Measurements from ENCODE around the gene PRKCB. TPM values are rescaled to one million over a fixed set of nuclear protein-coding genes. Genes with fewer than 3 reads are reported as not detected.

Gene PRKCB
- total RNA-seq, 1 donor from 2014 or later, result 1.0 TPM

GRCh38 chr16:24045641-24046040, 209.9 kb downstream of the PRKCB start:
- no peaks in the 10 kb centered on the region for H3K27me3 ChIP-seq (ENCODE audit: control insufficient read depth in 3 of 3, insufficient read depth in 3 of 3, low read length in 3 of 3)
- no peak overlapping the region for H3K9ac ChIP-seq (ENCODE audit: low read depth in 1 of 3, low read length in 3 of 3)
- no peak overlapping the region for H3K27ac ChIP-seq (ENCODE audit: low read depth, low read length)
- H3K4me3 ChIP-seq (ENCODE audit: low read length in 3 of 3), result no peak overlapping the region
- H3K36me3 ChIP-seq (ENCODE audit: control insufficient read depth in 3 of 3, insufficient read depth in 3 of 3, low read length in 3 of 3), result no peaks in the 10 kb centered on the region
- H3K9me3 ChIP-seq (ENCODE audit: control insufficient read depth in 3 of 3, low read length in 3 of 3), result no peaks in the 10 kb centered on the region
- no peaks in the 10 kb centered on the region for H3K4me1 ChIP-seq (ENCODE audit: control insufficient read depth in 3 of 3, insufficient read depth in 3 of 3, low read length in 3 of 3)

GRCh38 chr16:24046442-24046841, 210.7 kb downstream of the PRKCB start:
- Histone ChIP-seq H3K36me3 (ENCODE audit: control insufficient read depth in 3 of 3, insufficient read depth in 3 of 3, low read length in 3 of 3) (no peaks in the 10 kb centered on the region), H3K27me3 (ENCODE audit: control insufficient read depth in 3 of 3, insufficient read depth in 3 of 3, low read length in 3 of 3) (peaks cover 0 to 5% (median 0%) of the 10 kb centered on the region in 3 donors), H3K27ac (ENCODE audit: low read depth, low read length) (no peak overlapping the region), H3K9ac (ENCODE audit: low read depth in 1 of 3, low read length in 3 of 3) (no peak overlapping the region), H3K9me3 (ENCODE audit: control insufficient read depth in 3 of 3, low read length in 3 of 3) (no peaks in the 10 kb centered on the region), H3K4me1 (ENCODE audit: control insufficient read depth in 3 of 3, insufficient read depth in 3 of 3, low read length in 3 of 3) (no peaks in the 10 kb centered on the region), H3K4me3 (ENCODE audit: low read length in 3 of 3) (no peak overlapping the region)

- Histone ChIP-seq H3K4me1 (ENCODE audit: control insufficient read depth in 3 of 3, insufficient read depth in 3 of 3, low read length in 3 of 3) (no peaks in the 10 kb centered on the region), H3K27me3 (ENCODE audit: control insufficient read depth in 3 of 3, insufficient read depth in 3 of 3, low read length in 3 of 3) (peaks cover 0 to 5% (median 0%) of the 10 kb centered on the region in 3 donors), H3K27ac (ENCODE audit: low read depth, low read length) (no peak overlapping the region), H3K4me3 (ENCODE audit: low read length in 3 of 3) (no peak overlapping the region), H3K9me3 (ENCODE audit: control insufficient read depth in 3 of 3, low read length in 3 of 3) (no peaks in the 10 kb centered on the region), H3K9ac (ENCODE audit: low read depth in 1 of 3, low read length in 3 of 3) (no peak overlapping the region), H3K36me3 (ENCODE audit: control insufficient read depth in 3 of 3, insufficient read depth in 3 of 3, low read length in 3 of 3) (no peaks in the 10 kb centered on the region)
Observed at GRCh38 chr16:24049113-24049512, 213.3 kb downstream of the PRKCB start.

DNA sequence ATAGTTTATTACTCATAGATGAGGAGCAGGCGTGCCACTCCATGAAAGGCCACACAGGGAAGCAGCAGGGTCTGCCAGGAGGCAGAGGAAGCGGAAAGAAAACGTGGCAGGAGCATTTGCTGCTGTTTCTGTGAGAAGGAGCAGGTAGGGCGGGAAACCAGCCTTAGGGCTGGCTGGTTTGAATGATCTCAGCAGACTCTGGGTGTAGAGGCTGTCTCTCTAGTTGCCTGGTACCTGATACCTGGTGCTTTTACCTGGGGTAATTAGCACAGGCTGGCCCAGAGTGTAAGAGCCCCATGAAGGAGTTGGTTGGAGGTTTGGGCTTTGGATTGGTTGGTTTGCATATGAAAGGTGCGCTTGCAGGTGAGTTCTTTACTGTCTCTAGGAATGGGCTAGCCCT, 215.3 kb downstream of the PRKCB start:
- H3K36me3 ChIP-seq (ENCODE audit: control insufficient read depth in 3 of 3, insufficient read depth in 3 of 3, low read length in 3 of 3), result no peaks in the 10 kb centered on the region
- no peak overlapping the region for H3K27ac ChIP-seq (ENCODE audit: low read depth, low read length)
- no peaks in the 10 kb centered on the region for H3K4me1 ChIP-seq (ENCODE audit: control insufficient read depth in 3 of 3, insufficient read depth in 3 of 3, low read length in 3 of 3)
- no peak overlapping the region for H3K4me3 ChIP-seq (ENCODE audit: low read length in 3 of 3)
- peaks cover 0 to 18% (median 0%) of the 10 kb centered on the region in 3 donors for H3K27me3 ChIP-seq (ENCODE audit: control insufficient read depth in 3 of 3, insufficient read depth in 3 of 3, low read length in 3 of 3)
- no peak overlapping the region for H3K9ac ChIP-seq (ENCODE audit: low read depth in 1 of 3, low read length in 3 of 3)
- no peaks in the 10 kb centered on the region for H3K9me3 ChIP-seq (ENCODE audit: control insufficient read depth in 3 of 3, low read length in 3 of 3)

DNA sequence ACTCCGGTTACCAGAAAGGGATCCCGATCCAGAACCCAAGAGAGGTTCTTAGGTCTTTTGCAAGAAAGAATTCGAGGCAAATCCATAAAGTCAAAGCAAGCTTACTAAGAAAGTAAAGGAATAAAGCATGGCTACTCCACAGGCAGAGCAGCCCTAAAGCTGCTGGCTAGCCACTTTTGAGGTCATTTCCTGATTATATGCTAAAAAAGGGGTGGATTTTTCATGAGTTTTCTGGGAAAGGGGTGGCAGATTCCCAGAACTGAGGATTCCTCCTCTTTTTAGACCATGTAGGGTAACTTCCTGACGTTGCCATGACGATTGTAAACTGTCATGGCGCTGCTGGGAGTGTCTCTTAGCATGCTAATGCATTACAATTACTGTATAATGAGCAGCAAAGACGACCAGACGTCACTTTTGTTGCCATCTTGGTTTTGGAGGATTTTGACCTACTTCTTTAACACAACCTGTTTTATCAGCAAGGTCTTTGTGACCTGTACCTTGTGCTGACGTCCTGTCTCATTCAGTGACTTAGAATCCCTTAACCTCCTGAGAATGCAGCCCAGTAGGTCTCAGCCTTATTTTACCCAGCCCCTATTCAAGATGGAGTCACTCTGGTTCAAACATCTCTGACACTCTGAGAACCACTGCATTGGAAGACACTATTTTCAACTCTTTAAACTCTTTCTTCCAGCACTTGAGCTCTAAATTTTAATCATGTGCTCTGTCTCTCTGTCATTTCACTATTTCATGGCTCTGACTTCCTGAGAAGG, 216.7 kb downstream of the PRKCB start:
- H3K36me3 ChIP-seq (ENCODE audit: control insufficient read depth in 3 of 3, insufficient read depth in 3 of 3, low read length in 3 of 3), result no peaks in the 10 kb centered on the region
- H3K4me3 ChIP-seq (ENCODE audit: low read length in 3 of 3), result no peak overlapping the region
- H3K9me3 ChIP-seq (ENCODE audit: control insufficient read depth in 3 of 3, low read length in 3 of 3), result no peaks in the 10 kb centered on the region
- H3K27me3 ChIP-seq (ENCODE audit: control insufficient read depth in 3 of 3, insufficient read depth in 3 of 3, low read length in 3 of 3), result peaks cover 0 to 18% (median 3%) of the 10 kb centered on the region in 3 donors
- H3K4me1 ChIP-seq (ENCODE audit: control insufficient read depth in 3 of 3, insufficient read depth in 3 of 3, low read length in 3 of 3), result no peaks in the 10 kb centered on the region
- no peak overlapping the region for H3K9ac ChIP-seq (ENCODE audit: low read depth in 1 of 3, low read length in 3 of 3)
- H3K27ac ChIP-seq (ENCODE audit: low read depth, low read length), result no peak overlapping the region

- Histone ChIP-seq H3K36me3 (ENCODE audit: control insufficient read depth in 3 of 3, insufficient read depth in 3 of 3, low read length in 3 of 3) (no peaks in the 10 kb centered on the region), H3K27ac (ENCODE audit: low read depth, low read length) (no peak overlapping the region), H3K4me3 (ENCODE audit: low read length in 3 of 3) (no peak overlapping the region), H3K4me1 (ENCODE audit: control insufficient read depth in 3 of 3, insufficient read depth in 3 of 3, low read length in 3 of 3) (no peaks in the 10 kb centered on the region), H3K27me3 (ENCODE audit: control insufficient read depth in 3 of 3, insufficient read depth in 3 of 3, low read length in 3 of 3) (peaks cover 0 to 18% (median 3%) of the 10 kb centered on the region in 3 donors), H3K9ac (ENCODE audit: low read depth in 1 of 3, low read length in 3 of 3) (no peak overlapping the region), H3K9me3 (ENCODE audit: control insufficient read depth in 3 of 3, low read length in 3 of 3) (no peaks in the 10 kb centered on the region)
Observed at GRCh38 chr16:24053099-24053946, 217.5 kb downstream of the PRKCB start.

- Histone ChIP-seq H3K27me3 (ENCODE audit: control insufficient read depth in 3 of 3, insufficient read depth in 3 of 3, low read length in 3 of 3) (peaks cover 0 to 18% (median 3%) of the 10 kb centered on the region in 3 donors), H3K4me3 (ENCODE audit: low read length in 3 of 3) (no peak overlapping the region), H3K9ac (ENCODE audit: low read depth in 1 of 3, low read length in 3 of 3) (no peak overlapping the region), H3K4me1 (ENCODE audit: control insufficient read depth in 3 of 3, insufficient read depth in 3 of 3, low read length in 3 of 3) (no peaks in the 10 kb centered on the region), H3K27ac (ENCODE audit: low read depth, low read length) (no peak overlapping the region), H3K36me3 (ENCODE audit: control insufficient read depth in 3 of 3, insufficient read depth in 3 of 3, low read length in 3 of 3) (no peaks in the 10 kb centered on the region), H3K9me3 (ENCODE audit: control insufficient read depth in 3 of 3, low read length in 3 of 3) (no peaks in the 10 kb centered on the region)
Observed at GRCh38 chr16:24054741-24055491, 219.1 kb downstream of the PRKCB start.

DNA sequence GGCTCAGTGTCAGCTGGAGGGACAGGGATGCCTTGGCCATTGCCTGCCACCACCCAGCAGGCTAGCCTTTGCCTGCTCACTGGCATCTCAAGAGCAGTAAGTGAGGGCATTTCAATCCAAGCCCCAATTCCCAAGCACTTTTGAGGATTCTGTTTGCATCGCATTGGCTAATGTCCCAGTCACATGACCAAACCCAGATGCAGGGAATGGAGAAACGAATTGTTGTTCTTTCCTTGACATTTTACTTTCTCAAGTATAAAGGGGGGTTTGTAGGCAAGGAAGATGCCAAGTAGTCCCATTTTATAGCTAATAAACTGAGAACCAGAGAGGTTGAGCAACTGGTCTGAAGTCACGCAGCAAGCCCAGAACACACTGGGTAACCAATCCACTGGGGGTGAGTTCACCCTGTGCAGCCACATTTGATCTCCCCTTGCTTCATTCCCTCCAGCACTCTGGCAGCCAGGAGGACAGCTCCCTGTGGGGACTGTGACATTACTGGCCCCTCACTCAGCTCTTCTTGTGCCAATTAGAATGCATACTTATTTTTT, 226.6 kb downstream of the PRKCB start:
- no peak overlapping the region for H3K4me3 ChIP-seq (ENCODE audit: low read length in 3 of 3)
- H3K9me3 ChIP-seq (ENCODE audit: control insufficient read depth in 3 of 3, low read length in 3 of 3), result peaks cover 0 to 4% (median 0%) of the 10 kb centered on the region in 3 donors
- no peak overlapping the region for H3K27ac ChIP-seq (ENCODE audit: low read depth, low read length)
- peaks cover 0 to 2% (median 0%) of the 10 kb centered on the region in 3 donors for H3K27me3 ChIP-seq (ENCODE audit: control insufficient read depth in 3 of 3, insufficient read depth in 3 of 3, low read length in 3 of 3)
- no peaks in the 10 kb centered on the region for H3K36me3 ChIP-seq (ENCODE audit: control insufficient read depth in 3 of 3, insufficient read depth in 3 of 3, low read length in 3 of 3)
- no peak overlapping the region for H3K9ac ChIP-seq (ENCODE audit: low read depth in 1 of 3, low read length in 3 of 3)
- H3K4me1 ChIP-seq (ENCODE audit: control insufficient read depth in 3 of 3, insufficient read depth in 3 of 3, low read length in 3 of 3), result no peaks in the 10 kb centered on the region

GRCh38 chr16:24069036-24069590, 233.3 kb downstream of the PRKCB start:
- no peaks in the 10 kb centered on the region for H3K36me3 ChIP-seq (ENCODE audit: control insufficient read depth in 3 of 3, insufficient read depth in 3 of 3, low read length in 3 of 3)
- H3K27me3 ChIP-seq (ENCODE audit: control insufficient read depth in 3 of 3, insufficient read depth in 3 of 3, low read length in 3 of 3), result peaks cover 0 to 3% (median 0%) of the 10 kb centered on the region in 3 donors
- H3K4me1 ChIP-seq (ENCODE audit: control insufficient read depth in 3 of 3, insufficient read depth in 3 of 3, low read length in 3 of 3), result no peaks in the 10 kb centered on the region
- H3K27ac ChIP-seq (ENCODE audit: low read depth, low read length), result no peak overlapping the region
- H3K9ac ChIP-seq (ENCODE audit: low read depth in 1 of 3, low read length in 3 of 3), result no peak overlapping the region
- H3K4me3 ChIP-seq (ENCODE audit: low read length in 3 of 3), result no peak overlapping the region
- peaks cover 0 to 2% (median 0%) of the 10 kb centered on the region in 3 donors for H3K9me3 ChIP-seq (ENCODE audit: control insufficient read depth in 3 of 3, low read length in 3 of 3)
